H9 (cell line): Measurements from ENCODE around the gene C9. TPM values are rescaled to one million over a fixed set of nuclear protein-coding genes. Genes with fewer than 3 reads are reported as not detected.

Experiments used
- DNase-seq: peaks from one replicate; pipeline ENCODE4 v3.0.0-alpha.2; 2017
- H2AFZ ChIP-seq: one replicate; pipeline ENCODE4 v1.6.1; 2013; ENCODE audit warnings: mild to moderate bottlenecking, low read length, control low read depth, moderate library complexity
- H2AK5ac ChIP-seq: 2 replicates; pipeline ENCODE4 v1.6.1; 2013; ENCODE audit warnings: low read length, control low read depth, mixed read lengths; ENCODE audit not compliant: insufficient read length
- H2BK120ac ChIP-seq: one replicate; pipeline ENCODE4 v1.6.1; 2013; ENCODE audit warnings: low read depth, mild to moderate bottlenecking, low read length, control low read depth, inconsistent platforms; ENCODE audit not compliant: poor library complexity, severe bottlenecking
- H2BK12ac ChIP-seq: 2 replicates; pipeline ENCODE4 v1.6.1; 2013; ENCODE audit warnings: low read length, control low read depth, mixed read lengths, low read depth; ENCODE audit not compliant: insufficient read length
- H2BK15ac ChIP-seq: 2 replicates; pipeline ENCODE4 v1.6.1; 2013; ENCODE audit warnings: low read depth, low read length, control low read depth
- H2BK20ac ChIP-seq: one replicate; pipeline ENCODE4 v1.6.1; 2013; ENCODE audit warnings: low read depth, mild to moderate bottlenecking, low read length, control low read depth, inconsistent platforms; ENCODE audit not compliant: poor library complexity, severe bottlenecking
- H2BK5ac ChIP-seq: 2 replicates; pipeline ENCODE4 v1.6.1; 2013; ENCODE audit warnings: low read length, control low read depth, mixed read lengths; ENCODE audit not compliant: insufficient read length
- H3K14ac ChIP-seq: 2 replicates; pipeline ENCODE4 v1.6.1; 2013; ENCODE audit warnings: low read length, control low read depth; ENCODE audit not compliant: insufficient read depth
- H3K18ac ChIP-seq: 2 replicates; pipeline ENCODE4 v1.6.1; 2013; ENCODE audit warnings: low read depth, mild to moderate bottlenecking, mixed read lengths, low read length, control low read depth; ENCODE audit not compliant: insufficient read length
- H3K23ac ChIP-seq: 2 replicates; pipeline ENCODE4 v1.6.1; 2013; ENCODE audit warnings: low read length, control low read depth, mixed read lengths, low read depth; ENCODE audit not compliant: insufficient read length
- H3K23me2 ChIP-seq: 2 replicates; pipeline ENCODE4 v1.6.1; 2013; ENCODE audit warnings: low read depth, mild to moderate bottlenecking, mixed read lengths, low read length, control low read depth; ENCODE audit not compliant: insufficient read length, poor library complexity, severe bottlenecking
- H3K27ac ChIP-seq: 2 replicates; pipeline ENCODE4 v1.5.1; 2013; ENCODE audit warnings: low read length, control low read depth, mixed read lengths, low read depth; ENCODE audit not compliant: insufficient read length
- H3K27me3 ChIP-seq: 2 replicates; pipeline ENCODE4 v1.6.1; 2013; ENCODE audit warnings: low read length, control low read depth, inconsistent platforms; ENCODE audit not compliant: insufficient read depth
- H3K4ac ChIP-seq: 2 replicates; pipeline ENCODE4 v1.6.1; 2013; ENCODE audit warnings: low read depth, mild to moderate bottlenecking, control low read depth, inconsistent platforms, low read length, moderate library complexity
- H3K4me1 ChIP-seq: 2 replicates; pipeline ENCODE4 v1.6.1; 2013; ENCODE audit warnings: low read length, control low read depth, inconsistent platforms; ENCODE audit not compliant: insufficient read depth
- H3K4me2 ChIP-seq: 2 replicates; pipeline ENCODE4 v1.6.1; 2013; ENCODE audit warnings: low read length, control low read depth, mixed read lengths; ENCODE audit not compliant: insufficient read length, insufficient read depth
- H3K56ac ChIP-seq: 2 replicates; pipeline ENCODE4 v1.6.1; 2013; ENCODE audit warnings: low read depth, mild to moderate bottlenecking, mixed read lengths, low read length, control low read depth; ENCODE audit not compliant: insufficient read length
- H3K79me1 ChIP-seq: 2 replicates; pipeline ENCODE4 v1.6.1; 2013; ENCODE audit warnings: low read depth, mild to moderate bottlenecking, moderate library complexity, low read length, control low read depth, inconsistent platforms; ENCODE audit not compliant: insufficient read depth, poor library complexity, severe bottlenecking
- H3K79me2 ChIP-seq: 2 replicates; pipeline ENCODE4 v1.6.1; 2013; ENCODE audit warnings: low read length, control low read depth, inconsistent platforms; ENCODE audit not compliant: insufficient read depth
- H3K9ac ChIP-seq: 2 replicates; pipeline ENCODE4 v1.6.1; 2013; ENCODE audit warnings: low read length, control low read depth, mixed read lengths; ENCODE audit not compliant: insufficient read length; ENCODE audit errors: extremely low read depth
- H3K9me3 ChIP-seq: one replicate; pipeline ENCODE4 v1.6.1; 2013; ENCODE audit warnings: low read depth, low read length, inconsistent platforms; ENCODE audit not compliant: control insufficient read depth
- H3T11ph ChIP-seq: one replicate; pipeline ENCODE4 v1.6.1; 2013; ENCODE audit warnings: mild to moderate bottlenecking, low read length, control low read depth, inconsistent platforms
- H4K20me1 ChIP-seq: one replicate; pipeline ENCODE4 v1.6.1; 2013; ENCODE audit not compliant: control insufficient read depth, insufficient read length, insufficient read depth
- H4K5ac ChIP-seq: 2 replicates; pipeline ENCODE4 v1.6.1; 2013; ENCODE audit warnings: low read depth, mild to moderate bottlenecking, mixed read lengths, low read length, control low read depth; ENCODE audit not compliant: insufficient read length
- H4K8ac ChIP-seq: replicated peaks from 2 replicates; pipeline ENCODE4 v1.6.1; 2013; ENCODE audit warnings: low read length, control low read depth, mixed read lengths, low read depth; ENCODE audit not compliant: insufficient read length
- H4K91ac ChIP-seq: 2 replicates; pipeline ENCODE4 v1.6.1; 2013; ENCODE audit warnings: low read depth, mild to moderate bottlenecking, moderate library complexity, mixed read lengths, low read length, control low read depth; ENCODE audit not compliant: insufficient read length
- H3K27ac Mint-ChIP-seq, 3 experiments: 2 replicates in 2 of 3; 3 replicates in 1 of 3; pipeline ENCODE4 v1.8.0; 2020 to 2021; ENCODE audit warnings: mixed read lengths in 3 of 3, mild to moderate bottlenecking in 1 of 3, moderate library complexity in 1 of 3
- H3K27me3 Mint-ChIP-seq: 2 replicates; pipeline ENCODE4 v1.8.0; 2021; ENCODE audit warnings: low read depth, mild to moderate bottlenecking, moderate library complexity, mixed read lengths
- H3K36me3 Mint-ChIP-seq, 3 experiments: 2 replicates in 2 of 3; 3 replicates in 1 of 3; pipeline ENCODE4 v1.8.0; 2020 to 2021; ENCODE audit warnings: low read depth in 3 of 3, mixed read lengths in 3 of 3; ENCODE audit not compliant: insufficient read depth in 1 of 3
- H3K4me1 Mint-ChIP-seq, 2 experiments: 2 replicates each; pipeline ENCODE4 v1.8.0; 2020; ENCODE audit warnings: mixed read lengths in 2 of 2
- H3K4me3 Mint-ChIP-seq, 2 experiments: 2 replicates in 1 of 2; 3 replicates in 1 of 2; pipeline ENCODE4 v1.8.0; 2020 to 2021; ENCODE audit warnings: mild to moderate bottlenecking in 2 of 2, mixed read lengths in 2 of 2, moderate library complexity in 1 of 2
- H3K9me3 Mint-ChIP-seq, 2 experiments: 2 replicates in 1 of 2; 3 replicates in 1 of 2; pipeline ENCODE4 v1.8.0; 2020; ENCODE audit warnings: mild to moderate bottlenecking in 2 of 2, mixed read lengths in 2 of 2, moderate library complexity in 1 of 2
- WGBS: extraction: QIAGEN DNeasy Blood & Tissue Kit; methylation state at CpG from one replicate; pipeline ENCODE4 v1.1.7; 2013; ENCODE audit warnings: missing lambda C conversion rate, low lambda C conversion rate, mixed read lengths; ENCODE audit not compliant: insufficient read length; ENCODE audit errors: extremely low coverage; 5-methylcytosine and 5-hydroxymethylcytosine counted together
- total RNA-seq: library from RNA; stranded (reverse); gene quantifications from 2 replicates; pipeline ENCODE4 v1.2.1, GENCODE V29; 2021
- TF ChIP-seq, protein P1 (sequence below): fragments of 200-600 bp; sonication (generic); conservative IDR thresholded peaks from 3 replicates; pipeline ENCODE4 v1.8.0; 2021; ENCODE audit warnings: antibody characterized with exemption, mild to moderate bottlenecking

C9 gene
- total RNA-seq, 1 experiment from 2014 or later, result not detected

- H2AK5ac ChIP-seq, result no peak overlapping the region
- no peak overlapping the region for H2BK20ac ChIP-seq
- H3T11ph ChIP-seq, result no peak overlapping the region
- no peak overlapping the region for H4K8ac ChIP-seq
- no peaks in the 10 kb centered on the region for H3K23me2 ChIP-seq
- peaks cover 1 to 5% of the 10 kb centered on the region in 2 experiments; a peak in 3 of 5 replicates for H3K9me3 Mint-ChIP-seq
- no peak overlapping the region for H2BK5ac ChIP-seq
- H2AFZ ChIP-seq, result no peak overlapping the region
- no peak overlapping the region for H3K56ac ChIP-seq
- H3K9me3 ChIP-seq, result no peaks in the 10 kb centered on the region
- no peak overlapping the region for H3K4ac ChIP-seq
- H3K4me3 Mint-ChIP-seq, result no peak overlapping the region
- no peaks in the 10 kb centered on the region for H3K27me3 Mint-ChIP-seq
- no peak overlapping the region for H2BK12ac ChIP-seq
- no peaks in the 10 kb centered on the region for H3K79me1 ChIP-seq
- no peaks in the 10 kb centered on the region for H3K27me3 ChIP-seq
- no peaks in the 10 kb centered on the region for H4K20me1 ChIP-seq
- H3K4me2 ChIP-seq, result no peak overlapping the region
- no peak overlapping the region for H3K27ac ChIP-seq
- TF ChIP-seq, protein P1, sequence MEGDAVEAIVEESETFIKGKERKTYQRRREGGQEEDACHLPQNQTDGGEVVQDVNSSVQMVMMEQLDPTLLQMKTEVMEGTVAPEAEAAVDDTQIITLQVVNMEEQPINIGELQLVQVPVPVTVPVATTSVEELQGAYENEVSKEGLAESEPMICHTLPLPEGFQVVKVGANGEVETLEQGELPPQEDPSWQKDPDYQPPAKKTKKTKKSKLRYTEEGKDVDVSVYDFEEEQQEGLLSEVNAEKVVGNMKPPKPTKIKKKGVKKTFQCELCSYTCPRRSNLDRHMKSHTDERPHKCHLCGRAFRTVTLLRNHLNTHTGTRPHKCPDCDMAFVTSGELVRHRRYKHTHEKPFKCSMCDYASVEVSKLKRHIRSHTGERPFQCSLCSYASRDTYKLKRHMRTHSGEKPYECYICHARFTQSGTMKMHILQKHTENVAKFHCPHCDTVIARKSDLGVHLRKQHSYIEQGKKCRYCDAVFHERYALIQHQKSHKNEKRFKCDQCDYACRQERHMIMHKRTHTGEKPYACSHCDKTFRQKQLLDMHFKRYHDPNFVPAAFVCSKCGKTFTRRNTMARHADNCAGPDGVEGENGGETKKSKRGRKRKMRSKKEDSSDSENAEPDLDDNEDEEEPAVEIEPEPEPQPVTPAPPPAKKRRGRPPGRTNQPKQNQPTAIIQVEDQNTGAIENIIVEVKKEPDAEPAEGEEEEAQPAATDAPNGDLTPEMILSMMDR, result no peak
- no peak overlapping the region for H4K5ac ChIP-seq
- no peaks in the 10 kb centered on the region for H3K79me2 ChIP-seq
- no peak overlapping the region for H2BK120ac ChIP-seq
- no CpG with 5 or more reads among the region's 2 CpGs for WGBS
- H3K23ac ChIP-seq, result no peak overlapping the region
- no peaks in the 10 kb centered on the region for H3K4me1 Mint-ChIP-seq
- no peak for DNase-seq
- no peak overlapping the region for H4K91ac ChIP-seq
- no peaks in the 10 kb centered on the region for H3K4me1 ChIP-seq
- H3K9ac ChIP-seq, result no peak overlapping the region
- no peak overlapping the region for H3K14ac ChIP-seq
- no peak overlapping the region for H3K27ac Mint-ChIP-seq
- H2BK15ac ChIP-seq, result no peak overlapping the region
- no peak overlapping the region for H3K18ac ChIP-seq
- H3K36me3 Mint-ChIP-seq, result no peaks in the 10 kb centered on the region; a peak in 1 of 7 replicates
These were observed 89.8 kb downstream of the C9 start for GRCh38 chr5:39274398-39275085.
